PC-3 (cell line): Measurements from ENCODE around the gene GPR89B.

Experiments used
- EZH2 ChIP-seq: fragments of 300-600 bp; sonication (generic); IDR thresholded peaks from one replicate; pipeline ENCODE4 v1.6.1; 2017; ENCODE audit warnings: antibody characterized with exemption, mild to moderate bottlenecking, low read length; ENCODE audit not compliant: unreplicated experiment
- TF ChIP-seq, protein P1 (sequence below): fragments of 300-600 bp; sonication (generic); conservative IDR thresholded peaks from 2 replicates; pipeline ENCODE4 v1.5.1; 2017; ENCODE audit warnings: antibody characterized with exemption, low read depth, mild to moderate bottlenecking, low read length

DNA sequence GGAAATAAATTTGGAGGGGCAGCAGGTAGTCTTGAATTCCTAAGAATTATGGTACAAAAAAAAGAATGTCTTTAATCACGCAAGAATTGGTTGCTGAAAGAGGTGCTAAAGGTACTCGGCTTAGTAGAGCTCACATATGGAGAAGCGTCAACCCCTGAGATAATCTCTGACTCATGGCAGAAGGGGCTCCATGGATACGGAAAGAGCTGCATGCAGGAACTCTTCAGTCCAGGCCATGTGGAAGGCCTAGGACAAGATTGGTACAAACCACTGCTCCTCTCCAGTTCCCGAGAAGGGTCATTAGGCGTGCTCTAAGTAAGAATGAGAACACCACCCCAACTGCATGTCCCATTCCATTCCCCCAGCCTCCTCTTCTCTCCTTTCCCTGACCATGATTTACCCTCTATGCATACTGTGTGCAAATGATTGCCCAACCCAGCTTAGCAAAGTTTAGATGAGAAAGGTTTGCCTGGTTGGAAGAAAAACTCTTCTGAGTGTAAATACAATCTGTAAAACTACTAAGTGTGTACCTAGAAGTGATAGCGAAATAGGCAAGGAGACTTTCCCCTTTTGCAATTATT lies 14.8 kb upstream of the GPR89B start:
- TF ChIP-seq, protein P1, sequence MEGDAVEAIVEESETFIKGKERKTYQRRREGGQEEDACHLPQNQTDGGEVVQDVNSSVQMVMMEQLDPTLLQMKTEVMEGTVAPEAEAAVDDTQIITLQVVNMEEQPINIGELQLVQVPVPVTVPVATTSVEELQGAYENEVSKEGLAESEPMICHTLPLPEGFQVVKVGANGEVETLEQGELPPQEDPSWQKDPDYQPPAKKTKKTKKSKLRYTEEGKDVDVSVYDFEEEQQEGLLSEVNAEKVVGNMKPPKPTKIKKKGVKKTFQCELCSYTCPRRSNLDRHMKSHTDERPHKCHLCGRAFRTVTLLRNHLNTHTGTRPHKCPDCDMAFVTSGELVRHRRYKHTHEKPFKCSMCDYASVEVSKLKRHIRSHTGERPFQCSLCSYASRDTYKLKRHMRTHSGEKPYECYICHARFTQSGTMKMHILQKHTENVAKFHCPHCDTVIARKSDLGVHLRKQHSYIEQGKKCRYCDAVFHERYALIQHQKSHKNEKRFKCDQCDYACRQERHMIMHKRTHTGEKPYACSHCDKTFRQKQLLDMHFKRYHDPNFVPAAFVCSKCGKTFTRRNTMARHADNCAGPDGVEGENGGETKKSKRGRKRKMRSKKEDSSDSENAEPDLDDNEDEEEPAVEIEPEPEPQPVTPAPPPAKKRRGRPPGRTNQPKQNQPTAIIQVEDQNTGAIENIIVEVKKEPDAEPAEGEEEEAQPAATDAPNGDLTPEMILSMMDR: no peak
- no peak for TF ChIP-seq EZH2
